ENCODE results near the gene ZBTB46.
"Not testable (repeated sequence)": the region's sequence is repeated elsewhere in the genome, so short reads cannot be mapped to it uniquely, and the experiment has no call there.

The ZBTB46 gene

GRCh38 chr20:63732118-63733095 lies 98.7 kb downstream of the ZBTB46 start:
- DNase-seq, result no peak

GRCh38 chr20:63731410-63731809 lies 99.7 kb downstream of the ZBTB46 start:
- DNase-seq, result no peak

DNA sequence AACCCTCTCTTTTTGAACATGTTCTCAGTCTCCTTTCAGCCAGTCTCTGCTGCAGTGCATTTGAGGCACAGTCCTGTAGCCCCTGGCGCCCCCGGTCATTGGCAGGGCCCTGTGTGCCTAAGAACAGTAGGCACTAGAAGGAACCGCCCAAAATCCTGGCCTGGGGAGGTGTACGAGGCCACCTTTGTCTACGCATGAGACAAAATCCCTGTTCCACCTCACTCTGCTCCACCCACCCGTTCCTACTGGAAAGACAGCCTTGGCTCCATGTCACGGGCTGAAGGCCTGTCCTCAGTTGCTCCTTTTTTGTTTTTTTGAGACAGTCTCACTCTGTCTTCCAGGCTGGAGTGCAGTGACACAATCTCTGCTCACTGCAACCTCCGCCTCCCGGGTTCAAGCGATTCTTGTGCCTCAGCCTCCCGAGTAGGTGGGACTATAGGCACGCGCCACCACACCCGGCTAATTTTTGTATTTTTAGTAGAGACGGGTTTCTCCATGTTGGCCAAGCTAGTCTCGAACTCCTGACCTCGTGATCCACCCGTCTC lies 100.8 kb downstream of the ZBTB46 start:
- DNase-seq, result not testable (repeated sequence)

GRCh38 chr20:63722967-63723622 lies 108.0 kb downstream of the ZBTB46 start:
- DNase-seq, result not testable (repeated sequence)

DNA sequence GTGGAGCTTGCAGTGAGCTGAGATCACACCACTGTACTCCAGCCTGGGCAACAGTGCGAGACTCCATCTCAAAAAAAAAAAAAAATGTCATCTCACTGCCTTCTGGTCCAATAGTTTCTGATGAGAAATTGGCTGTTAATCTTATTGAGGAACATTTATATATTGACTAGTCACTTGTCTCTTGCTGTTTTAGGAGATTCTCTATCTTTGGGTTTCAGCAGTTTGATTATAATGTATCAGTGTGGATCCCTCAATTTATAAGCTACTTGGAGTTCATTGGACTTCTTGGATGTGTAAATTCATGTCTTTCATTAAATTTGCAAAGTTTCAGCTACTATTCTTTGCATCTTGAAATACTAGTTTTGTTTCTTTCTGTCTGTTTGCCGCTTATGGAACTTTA lies 112.1 kb downstream of the ZBTB46 start:
- DNase-seq, result no peak

DNA sequence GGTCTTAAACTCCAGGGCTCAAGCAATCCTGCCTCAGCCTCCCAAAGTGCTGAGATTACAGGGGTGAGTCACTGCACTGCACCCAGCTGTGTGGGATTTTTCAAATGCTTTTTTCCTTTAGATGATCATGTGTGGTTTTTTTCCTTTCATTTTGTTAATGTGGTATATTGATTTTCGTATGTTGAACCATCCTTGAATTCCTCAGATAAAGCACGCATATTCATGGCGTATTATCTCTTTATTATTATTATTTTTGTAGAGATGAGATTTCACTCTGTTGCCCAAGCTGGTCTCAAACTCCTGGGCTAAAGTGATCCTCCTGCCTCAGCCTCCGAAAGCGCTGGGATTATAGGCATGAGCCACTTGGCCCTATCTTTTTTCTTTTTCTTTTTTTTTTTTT lies 116.2 kb downstream of the ZBTB46 start:
- DNase-seq, result no peak

- no peak for DNase-seq
These were observed 118.9 kb downstream of the ZBTB46 start for GRCh38 chr20:63712191-63712590.

- no peak for DNase-seq
These were observed 119.9 kb downstream of the ZBTB46 start for GRCh38 chr20:63711085-63711645.

DNA sequence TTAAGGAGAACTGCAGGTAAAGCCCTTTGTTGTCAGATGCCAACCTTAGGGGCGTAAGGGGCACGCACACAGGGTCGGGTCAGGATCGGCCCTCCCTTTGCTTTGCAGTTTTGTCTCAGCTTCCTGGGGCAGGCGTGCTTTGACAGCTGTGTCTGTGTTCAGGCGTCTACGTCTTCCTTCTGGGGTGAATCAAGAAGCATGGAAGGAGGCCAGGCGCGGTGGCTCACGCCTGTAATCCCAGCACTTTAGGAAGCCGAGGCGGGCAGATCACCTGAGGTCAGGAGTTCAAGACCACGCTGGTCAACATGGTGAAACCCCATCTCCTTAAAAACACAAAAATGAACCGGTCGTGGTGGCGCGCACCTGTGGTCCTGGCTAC lies 121.9 kb downstream of the ZBTB46 start:
- DNase-seq, result no peak

DNA sequence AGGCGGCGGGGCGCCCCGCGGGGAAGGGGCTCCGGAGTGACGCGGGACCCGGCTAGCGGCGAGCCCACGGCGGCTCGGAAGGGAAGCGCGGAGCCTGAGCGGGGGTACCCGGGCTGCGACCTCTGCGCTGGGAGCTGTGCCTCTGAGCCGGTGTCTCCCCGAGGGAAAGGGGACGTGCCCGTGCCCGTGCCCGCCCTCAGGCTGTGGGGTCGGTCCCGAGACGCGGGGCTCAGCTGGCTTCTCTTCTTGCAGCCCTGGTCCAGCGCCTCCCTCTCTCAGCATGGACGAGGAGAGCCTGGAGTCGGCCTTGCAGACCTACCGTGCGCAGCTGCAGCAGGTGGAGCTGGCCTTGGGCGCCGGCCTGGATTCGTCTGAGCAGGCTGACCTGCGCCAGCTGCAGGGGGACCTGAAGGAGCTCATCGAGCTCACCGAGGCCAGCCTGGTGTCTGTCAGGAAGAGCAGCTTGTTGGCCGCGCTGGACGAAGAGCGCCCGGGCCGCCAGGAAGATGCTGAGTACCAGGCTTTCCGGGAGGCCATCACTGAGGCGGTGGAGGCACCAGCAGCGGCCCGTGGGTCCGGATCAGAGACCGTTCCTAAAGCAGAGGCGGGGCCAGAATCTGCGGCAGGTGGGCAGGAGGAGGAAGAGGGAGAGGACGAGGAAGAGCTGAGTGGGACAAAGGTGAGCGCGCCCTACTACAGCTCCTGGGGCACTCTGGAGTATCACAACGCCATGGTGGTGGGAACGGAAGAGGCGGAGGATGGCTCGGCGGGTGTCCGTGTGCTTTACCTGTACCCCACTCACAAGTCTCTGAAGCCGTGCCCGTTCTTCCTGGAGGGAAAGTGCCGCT lies 122.5 kb downstream of the ZBTB46 start:
- peak; percentile 37 for DNase-seq

DNA sequence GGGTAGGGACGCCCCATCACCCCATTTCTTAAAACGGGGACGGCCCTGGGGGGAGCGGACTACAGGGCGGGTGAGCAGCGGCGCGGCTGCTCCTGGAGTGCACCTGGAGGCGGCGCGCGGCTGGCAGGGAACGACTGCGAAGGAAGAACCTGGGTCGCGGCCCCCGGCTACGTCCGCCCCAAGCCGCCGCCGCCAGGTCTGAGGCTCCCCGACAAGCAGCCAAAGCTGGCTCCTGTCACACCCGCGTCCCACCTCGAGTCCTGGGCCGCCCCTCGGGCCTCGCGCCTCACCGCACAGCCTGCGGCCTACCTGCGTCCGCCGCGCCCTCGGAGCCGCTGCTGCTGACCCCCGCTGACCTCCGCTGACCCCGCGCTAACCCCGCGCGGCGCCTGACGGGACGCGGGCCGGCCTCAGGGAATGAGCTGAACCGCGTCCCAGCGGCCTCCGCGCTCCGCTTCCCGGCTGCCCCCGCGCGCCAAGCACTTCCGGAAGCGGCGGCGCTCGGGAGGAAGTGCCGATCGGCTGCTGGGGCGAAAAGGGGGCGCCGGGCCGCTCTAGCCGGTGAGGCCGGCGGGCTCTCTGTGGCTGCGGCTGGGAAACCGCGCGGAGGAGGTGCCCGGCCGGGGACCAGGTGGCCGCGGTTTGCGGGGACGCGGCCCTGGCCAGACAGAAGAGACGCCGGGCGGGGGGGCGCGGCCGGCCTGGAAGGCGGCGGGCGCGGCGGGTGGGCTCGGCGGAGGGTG lies 123.3 kb downstream of the ZBTB46 start, which contains the start of the genes ARFRP1 and ZGPAT:
TSS of gene ARFRP1 (minus strand) at position 419 of the 743 bp plus-strand sequence. CDS start 885 bp downstream, outside the sequence.
TSS of gene ZGPAT (plus strand) at position 482 of the 743 bp plus-strand sequence. CDS start 542 bp downstream, outside the sequence.
- DNase-seq, result peak; percentile 89 to 91

DNA sequence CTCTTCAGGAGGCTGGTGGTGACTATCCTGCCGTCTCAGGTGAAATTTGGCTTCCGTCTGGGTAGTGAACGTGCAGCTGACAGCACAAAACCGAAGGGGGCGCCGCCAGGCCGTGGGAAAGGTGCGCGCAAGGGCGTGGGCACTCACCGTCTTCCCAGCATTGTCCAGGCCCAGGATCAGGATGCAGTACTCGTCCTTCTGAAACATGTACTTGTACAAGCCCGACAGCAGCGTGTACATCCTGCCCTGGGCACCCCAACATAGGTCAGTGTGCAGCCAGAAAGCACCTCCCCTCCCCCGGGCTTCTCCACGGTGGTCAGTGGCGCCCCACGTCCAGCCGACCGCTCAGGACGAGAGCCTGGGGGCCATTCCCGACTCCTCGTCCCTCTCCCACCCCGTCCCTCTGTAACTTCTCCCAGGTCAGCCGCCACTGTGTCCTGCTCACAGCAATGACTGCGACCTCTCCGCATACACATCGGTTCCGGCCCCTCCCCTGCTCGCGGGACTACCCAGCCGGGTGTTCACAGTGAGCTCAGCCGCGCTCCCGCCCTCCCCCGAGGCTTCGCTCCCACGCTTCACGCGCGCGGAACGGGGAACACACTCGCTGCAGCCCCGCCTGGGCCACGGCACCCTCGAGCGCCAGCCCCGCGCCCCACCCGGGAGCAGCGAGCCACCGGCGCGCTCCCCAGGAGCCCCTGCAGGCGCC lies 124.1 kb downstream of the ZBTB46 start:
- peak; percentile 74 to 79 for DNase-seq

DNA sequence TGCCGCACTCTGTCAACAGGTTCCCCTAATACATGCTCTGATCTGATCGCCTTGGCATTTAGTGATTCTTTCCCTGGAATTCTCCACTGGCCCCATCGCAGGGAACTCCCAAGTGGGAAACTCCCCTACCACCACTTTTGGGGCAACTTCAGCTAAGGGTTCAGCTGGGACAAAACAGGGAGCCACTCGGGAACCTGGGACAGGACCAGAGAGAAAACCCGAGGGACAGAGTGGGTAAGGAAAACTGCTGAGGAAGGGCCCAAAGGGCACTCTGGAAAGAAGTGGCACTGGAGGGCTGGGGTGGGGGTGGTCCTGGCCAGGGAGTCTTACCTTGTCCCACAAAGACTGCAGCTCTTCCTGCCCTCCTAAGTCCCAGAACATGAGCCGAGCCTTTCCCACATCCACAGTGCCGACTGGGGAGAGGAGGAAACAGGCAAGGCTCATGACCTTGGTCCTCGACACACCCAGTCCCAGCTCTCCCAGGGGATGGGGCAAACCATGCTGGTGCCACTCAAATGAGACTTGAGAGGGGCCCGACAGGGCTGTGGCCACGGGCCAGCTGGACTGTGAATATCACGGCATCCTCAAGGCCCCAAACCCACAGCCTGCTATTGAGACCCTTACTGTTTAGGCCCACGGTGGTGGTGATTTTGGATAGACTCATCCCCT lies 124.9 kb downstream of the ZBTB46 start:
- no peak for DNase-seq

DNA sequence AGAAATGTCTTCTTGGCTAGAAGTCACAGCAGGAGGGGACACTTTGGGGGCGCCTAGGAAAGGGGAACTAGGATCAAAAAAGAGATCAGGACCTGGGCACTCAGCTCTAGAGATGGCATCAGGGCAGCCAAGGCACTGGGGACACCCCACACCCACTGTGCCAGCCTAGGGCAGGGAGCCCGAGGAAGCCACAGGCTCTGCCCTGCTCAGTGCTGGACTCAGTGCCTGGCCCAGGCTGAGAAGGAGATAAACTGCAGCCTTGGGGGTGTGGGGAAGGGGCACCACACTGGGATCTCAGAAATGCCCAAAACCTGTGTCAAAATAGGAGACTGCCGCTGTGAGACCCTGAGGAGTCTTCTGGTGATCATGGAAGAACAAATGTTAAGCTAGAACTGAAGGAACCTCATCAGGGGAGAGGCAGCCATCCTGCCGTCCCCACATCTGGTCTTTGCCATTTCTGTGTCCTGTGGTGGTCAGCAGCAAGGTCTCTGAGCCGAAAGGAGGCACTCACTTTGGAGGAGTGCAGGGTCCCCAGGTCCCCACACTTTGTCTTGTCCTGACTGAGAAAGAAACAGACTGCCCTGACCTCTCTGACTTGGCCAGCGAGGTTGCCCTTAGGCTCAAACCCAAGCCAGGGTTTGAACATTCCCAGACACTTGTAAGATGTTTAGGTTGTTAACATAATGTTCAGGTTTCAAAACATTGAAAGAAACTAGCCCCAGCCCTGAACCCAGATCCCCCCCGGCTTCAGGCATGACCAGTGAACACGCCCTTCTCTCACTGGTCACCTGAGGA lies 125.6 kb downstream of the ZBTB46 start:
- DNase-seq, result no peak

GRCh38 chr20:63704749-63705117 lies 126.3 kb downstream of the ZBTB46 start:
- no peak for DNase-seq

DNA sequence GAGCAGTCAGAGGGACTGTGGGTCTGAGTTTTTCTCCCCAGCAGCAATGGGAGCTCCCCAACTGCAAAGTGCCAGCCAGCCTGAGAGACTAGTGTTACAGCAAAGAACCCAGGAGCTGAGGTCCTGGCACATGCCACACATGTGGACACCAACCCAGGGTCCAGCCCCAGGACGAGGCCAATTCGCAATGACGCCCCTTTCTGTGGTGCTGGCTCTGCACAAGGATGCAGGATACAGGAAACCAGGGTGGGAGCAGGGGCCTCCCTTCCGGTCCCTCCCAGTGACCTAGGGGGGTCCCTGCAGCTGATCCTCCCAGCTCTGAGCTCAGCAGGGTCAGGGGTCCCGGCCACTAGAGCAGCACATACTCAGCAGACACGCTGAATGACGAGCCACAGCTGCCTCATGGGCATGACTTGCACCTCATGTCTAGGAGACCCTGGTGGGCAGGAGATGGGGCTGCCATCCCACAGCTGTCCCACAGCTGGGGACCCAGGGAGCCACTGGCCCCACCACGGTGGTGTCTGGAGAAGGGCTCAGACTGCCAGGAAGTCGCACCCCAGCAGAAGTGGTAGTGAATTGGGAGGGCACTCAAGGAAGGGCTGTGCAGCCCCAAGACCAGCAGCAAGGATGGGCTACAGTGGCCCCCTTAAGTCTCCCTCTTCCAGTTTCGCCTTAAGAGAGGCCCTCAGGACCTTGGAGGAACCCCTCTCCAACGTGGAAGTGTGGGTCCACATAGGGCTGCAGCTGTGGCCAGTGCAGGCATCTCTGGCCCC lies 126.9 kb downstream of the ZBTB46 start:
- DNase-seq, result no peak

DNA sequence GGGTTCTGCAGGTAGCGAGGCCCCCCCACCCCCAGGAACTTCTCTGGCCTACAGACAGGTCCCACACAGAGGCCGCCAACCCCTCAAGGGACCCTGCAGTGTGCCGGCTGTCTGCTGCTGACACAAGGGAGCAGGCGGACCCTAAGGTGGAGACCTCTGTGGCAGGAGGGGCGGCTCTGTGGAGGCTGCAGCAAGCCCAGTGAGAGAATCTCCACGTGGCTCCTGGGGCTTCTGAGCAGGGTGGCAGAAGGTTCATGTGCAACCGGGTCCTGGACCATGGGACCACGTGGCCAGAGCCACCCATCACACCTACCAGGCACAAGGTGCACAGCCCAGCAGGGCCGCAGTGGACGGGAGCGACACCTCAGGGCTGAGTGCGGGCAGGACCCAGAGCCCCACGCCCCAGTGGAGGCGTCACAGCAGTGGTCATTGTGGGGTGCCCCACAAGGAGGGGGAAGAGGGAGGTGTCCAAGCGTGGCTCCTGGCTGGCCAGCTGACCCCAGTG lies 127.5 kb downstream of the ZBTB46 start:
- DNase-seq, result no peak

DNA sequence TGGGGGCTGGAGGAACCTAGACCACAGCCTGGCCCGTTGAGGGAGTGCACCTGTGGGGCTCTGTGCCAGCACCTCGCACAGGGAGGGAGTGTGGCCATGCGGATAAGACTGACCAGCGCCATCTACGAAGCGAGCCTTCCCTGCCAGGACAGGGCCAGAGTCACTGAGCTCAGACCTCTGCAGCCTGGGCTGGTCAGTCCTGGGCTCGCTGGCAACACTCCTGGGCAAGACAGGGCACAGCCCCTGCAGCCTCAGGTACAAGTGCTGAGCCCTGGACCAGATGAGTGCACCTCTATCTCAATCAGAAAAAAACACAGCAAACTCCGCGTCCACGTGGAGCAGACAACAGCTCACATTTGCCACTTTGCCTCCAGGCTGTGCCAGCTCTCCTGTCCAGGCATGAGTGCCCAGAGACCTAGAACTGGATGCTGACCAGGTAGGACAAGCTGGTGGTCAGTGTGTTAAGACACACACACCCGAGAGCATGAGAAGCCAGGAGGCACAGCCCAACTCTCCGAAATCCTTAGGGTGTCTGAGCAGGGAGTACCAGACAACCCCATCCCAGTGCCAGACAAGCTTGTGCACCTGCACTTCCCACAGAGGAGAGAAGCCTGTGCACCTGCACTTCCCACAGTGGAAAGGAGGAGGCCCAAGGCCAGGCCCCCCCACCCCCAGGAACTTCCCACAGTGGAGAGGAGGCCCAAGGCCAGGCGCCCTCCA lies 128.2 kb downstream of the ZBTB46 start:
- DNase-seq, result no peak
